HepG2 (cell line): ENCODE results near the gene PRKCG. TPM values are rescaled to one million over a fixed set of nuclear protein-coding genes. Genes with fewer than 3 reads are reported as not detected.

Experiments
- EED ChIP-seq: sonication (generic); formaldehyde crosslinking; IDR thresholded peaks from 2 replicates; pipeline ENCODE4 v1.5.0; 2020; ENCODE audit warnings: mild to moderate bottlenecking, missing genetic modification reagents
- GTF2F1 ChIP-seq: fragments of 150-350 bp; IDR thresholded peaks from 2 replicates; pipeline ENCODE4 v1.6.1; 2014; ENCODE audit warnings: low read length
- KLF16 ChIP-seq, 2 experiments: sonication (generic) in 1 of 2; formaldehyde crosslinking in 1 of 2; IDR thresholded peaks; 2 replicates each; pipeline versions ENCODE4 v1.6.1 to v1.8.0; 2016 to 2023; ENCODE audit warnings: missing genetic modification reagents in 2 of 2, missing compliant biosample characterization in 1 of 2
- KMT2A ChIP-seq: sonication (generic); formaldehyde crosslinking; IDR thresholded peaks from 2 replicates; pipeline ENCODE4 v1.4.0; 2020; ENCODE audit warnings: missing genetic modification reagents
- NCOR1 ChIP-seq: fragments of 200-600 bp; sonication (generic); IDR thresholded peaks from 2 replicates; pipeline ENCODE4 v1.7.0; 2017; ENCODE audit warnings: antibody characterized with exemption, low read length, borderline replicate concordance
- RAD21 ChIP-seq: fragments of 450-650 bp; formaldehyde crosslinking; IDR thresholded peaks from 2 replicates; pipeline ENCODE4 v1.5.0; 2020; ENCODE audit warnings: mild to moderate bottlenecking
- SETDB1 ChIP-seq: sonication (generic); formaldehyde crosslinking; IDR thresholded peaks from 2 replicates; pipeline ENCODE4 v1.5.1; 2020; ENCODE audit warnings: missing genetic modification reagents, mild to moderate bottlenecking, borderline replicate concordance
- SOX6 ChIP-seq, 2 experiments: fragments of 450-650 bp in 1 of 2; sonication (generic) in 1 of 2; formaldehyde crosslinking in 1 of 2; IDR thresholded peaks; 2 replicates each; pipeline versions ENCODE4 v1.4.0 to v1.6.1; 2017 to 2020; ENCODE audit warnings: antibody characterized with exemption in 1 of 2, mild to moderate bottlenecking in 1 of 2, missing genetic modification reagents in 1 of 2
- STAG1 ChIP-seq: sonication (generic); formaldehyde crosslinking; IDR thresholded peaks from 2 replicates; pipeline ENCODE4 v1.4.0; 2020; ENCODE audit warnings: missing genetic modification reagents
- ZBTB42 ChIP-seq: sonication (generic); formaldehyde crosslinking; IDR thresholded peaks from 2 replicates; pipeline ENCODE4 v1.5.0; 2020; ENCODE audit warnings: mild to moderate bottlenecking, missing genetic modification reagents
- ZNF317 ChIP-seq: sonication (generic); formaldehyde crosslinking; IDR thresholded peaks from 2 replicates; pipeline ENCODE4 v1.5.0; 2020; ENCODE audit warnings: mild to moderate bottlenecking, missing genetic modification reagents
- ZNF331 ChIP-seq: sonication (generic); formaldehyde crosslinking; IDR thresholded peaks from 2 replicates; pipeline ENCODE4 v1.4.0; 2020; ENCODE audit warnings: missing genetic modification reagents
- ZNF34 ChIP-seq: sonication (generic); formaldehyde crosslinking; IDR thresholded peaks from 2 replicates; pipeline ENCODE4 v1.4.0; 2020; ENCODE audit warnings: mild to moderate bottlenecking, missing genetic modification reagents, borderline replicate concordance
- ZNF510 ChIP-seq: sonication (generic); formaldehyde crosslinking; IDR thresholded peaks from 2 replicates; pipeline ENCODE4 v1.4.0; 2020; ENCODE audit warnings: low read depth, mild to moderate bottlenecking, missing genetic modification reagents
- ZNF652 ChIP-seq: IDR thresholded peaks from 2 replicates; pipeline ENCODE4 v1.6.1; 2016; ENCODE audit warnings: low read depth, borderline replicate concordance
- ZNF788 ChIP-seq: sonication (generic); formaldehyde crosslinking; IDR thresholded peaks from 2 replicates; pipeline ENCODE4 v1.5.0; 2020; ENCODE audit warnings: mild to moderate bottlenecking, missing genetic modification reagents, borderline replicate concordance
- ZNF790 ChIP-seq: sonication (generic); formaldehyde crosslinking; IDR thresholded peaks from 2 replicates; pipeline ENCODE4 v1.8.0; 2022; ENCODE audit warnings: missing genetic modification reagents, mild to moderate bottlenecking, borderline replicate concordance
- ZSCAN22 ChIP-seq: sonication (generic); formaldehyde crosslinking; IDR thresholded peaks from 2 replicates; pipeline ENCODE4 v1.4.0; 2020; ENCODE audit warnings: mild to moderate bottlenecking, missing genetic modification reagents
- polyA plus RNA-seq, 8 experiments: library from polyadenylated mRNA; depleted of rRNA in 3 of 8; stranded (reverse) in 7 of 8; unstranded in 1 of 8; fragments of >200 nt; fragmentation: Illumina TruSeq in 4 of 8; extraction: Trizol in 4 of 8; gene quantifications; 2 replicates each; pipeline versions ENCODE4 v1.2.1 to v1.2.3, GENCODE V29; 2011 to 2016; ENCODE audit warnings: low read depth in 4 of 8, missing spikeins in 1 of 8, mixed read lengths in 1 of 8; ENCODE audit not compliant: insufficient read depth in 1 of 8
- total RNA-seq, 5 experiments: library from RNA; depleted of rRNA; stranded (reverse); fragments of >200 nt; fragmentation: Illumina TruSeq; extraction: Trizol; gene quantifications; 2 replicates each; pipeline ENCODE4 v1.2.3, GENCODE V29; 2016; ENCODE audit warnings: low read depth in 1 of 5
- TF ChIP-seq, protein P1 (sequence below): sonication (generic); formaldehyde crosslinking; conservative IDR thresholded peaks from 2 replicates; pipeline ENCODE4 v1.4.0; 2020; ENCODE audit warnings: missing genetic modification reagents
- TF ChIP-seq, protein P2 (sequence below): IDR thresholded peaks from 2 replicates; pipeline ENCODE4 v1.6.1; 2016; ENCODE audit warnings: low read depth, borderline replicate concordance
- TF ChIP-seq, protein P3 (sequence below): IDR thresholded peaks from 2 replicates; pipeline ENCODE4 v1.4.0; 2020; ENCODE audit warnings: mild to moderate bottlenecking, missing genetic modification reagents
- TF ChIP-seq, protein P4 (sequence below): sonication (generic); formaldehyde crosslinking; conservative IDR thresholded peaks from 2 replicates; pipeline ENCODE4 v1.8.0; 2022; ENCODE audit warnings: low read depth, missing genetic modification reagents

Gene PRKCG
- total and polyA plus RNA-seq, 2 of the 13 experiments (the other 11 are each of a cell fraction or from before 2014, with no cell fraction given), result 0.02 to 0.03 TPM

DNA sequence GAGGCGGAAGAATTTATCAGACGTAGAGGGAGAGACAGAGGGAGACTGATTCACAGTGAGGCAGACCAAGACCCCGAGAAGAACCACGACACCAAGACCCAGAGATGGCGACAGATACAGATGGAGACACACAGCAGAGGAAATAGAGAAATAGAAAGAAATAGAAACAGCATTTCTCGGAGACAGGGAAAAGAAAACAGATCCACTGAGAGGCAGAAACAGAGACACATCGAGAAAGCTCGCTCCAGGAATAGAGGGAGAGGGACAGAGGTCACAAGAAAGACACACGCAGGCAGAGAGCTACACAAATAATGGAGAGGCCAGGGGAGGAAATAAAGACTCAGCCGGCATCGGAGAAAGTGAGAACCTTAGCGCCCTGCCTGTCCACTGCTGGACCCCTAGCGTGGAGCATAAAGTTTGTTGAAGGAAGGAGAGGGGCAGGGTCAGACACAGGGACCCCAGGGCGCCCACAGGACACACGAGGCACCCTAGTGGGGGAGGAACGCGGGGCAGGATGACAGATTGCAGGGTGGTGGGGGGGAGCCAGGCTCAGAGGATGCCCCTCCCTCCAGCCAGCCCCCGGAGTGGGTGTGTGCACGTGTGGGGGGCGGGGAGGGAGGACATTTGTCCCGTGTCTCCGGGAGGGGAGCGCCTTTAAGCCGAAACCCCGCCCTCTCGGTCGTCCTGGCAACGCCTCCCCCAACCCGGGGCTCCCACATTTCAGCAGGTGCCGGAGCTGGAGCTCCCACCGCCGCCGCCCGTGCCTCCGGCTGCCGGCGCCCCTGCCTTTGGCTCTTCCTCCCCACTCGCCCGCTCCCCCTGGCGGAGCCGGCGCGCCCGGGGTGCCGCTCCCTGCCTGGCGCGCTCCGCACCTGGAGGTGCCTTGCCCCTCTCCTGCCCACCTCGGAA is at the start of gene PRKCG (continued):
- no peak for TF ChIP-seq SOX6 (IDR thresholded peaks at IDR 0.05)
- TF ChIP-seq SOX6 (CRISPR knock-in tag; IDR thresholded peaks at IDR 0.05), result peak; percentile 37; the same call in 1 of the 2 replicates
- TF ChIP-seq GTF2F1, result no peak
- TF ChIP-seq, protein P1, sequence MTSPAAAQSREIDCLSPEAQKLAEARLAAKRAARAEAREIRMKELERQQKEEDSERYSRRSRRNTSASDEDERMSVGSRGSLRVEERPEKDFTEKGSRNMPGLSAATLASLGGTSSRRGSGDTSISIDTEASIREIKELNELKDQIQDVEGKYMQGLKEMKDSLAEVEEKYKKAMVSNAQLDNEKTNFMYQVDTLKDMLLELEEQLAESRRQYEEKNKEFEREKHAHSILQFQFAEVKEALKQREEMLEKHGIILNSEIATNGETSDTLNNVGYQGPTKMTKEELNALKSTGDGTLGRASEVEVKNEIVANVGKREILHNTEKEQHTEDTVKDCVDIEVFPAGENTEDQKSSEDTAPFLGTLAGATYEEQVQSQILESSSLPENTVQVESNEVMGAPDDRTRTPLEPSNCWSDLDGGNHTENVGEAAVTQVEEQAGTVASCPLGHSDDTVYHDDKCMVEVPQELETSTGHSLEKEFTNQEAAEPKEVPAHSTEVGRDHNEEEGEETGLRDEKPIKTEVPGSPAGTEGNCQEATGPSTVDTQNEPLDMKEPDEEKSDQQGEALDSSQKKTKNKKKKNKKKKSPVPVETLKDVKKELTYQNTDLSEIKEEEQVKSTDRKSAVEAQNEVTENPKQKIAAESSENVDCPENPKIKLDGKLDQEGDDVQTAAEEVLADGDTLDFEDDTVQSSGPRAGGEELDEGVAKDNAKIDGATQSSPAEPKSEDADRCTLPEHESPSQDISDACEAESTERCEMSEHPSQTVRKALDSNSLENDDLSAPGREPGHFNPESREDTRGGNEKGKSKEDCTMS (CRISPR knock-in tag), result no peak
- TF ChIP-seq ZNF34 (CRISPR knock-in tag), result no peak
- TF ChIP-seq, protein P2, sequence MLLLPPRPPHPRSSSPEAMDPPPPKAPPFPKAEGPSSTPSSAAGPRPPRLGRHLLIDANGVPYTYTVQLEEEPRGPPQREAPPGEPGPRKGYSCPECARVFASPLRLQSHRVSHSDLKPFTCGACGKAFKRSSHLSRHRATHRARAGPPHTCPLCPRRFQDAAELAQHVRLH (CRISPR knock-in tag), result no peak
- no peak for TF ChIP-seq ZNF652 (CRISPR knock-in tag)
- no peak for TF ChIP-seq EED (CRISPR knock-in tag)
- no peak for TF ChIP-seq ZBTB42 (CRISPR knock-in tag)
- TF ChIP-seq STAG1 (CRISPR knock-in tag), result peak; percentile 69
- TF ChIP-seq, protein P3, sequence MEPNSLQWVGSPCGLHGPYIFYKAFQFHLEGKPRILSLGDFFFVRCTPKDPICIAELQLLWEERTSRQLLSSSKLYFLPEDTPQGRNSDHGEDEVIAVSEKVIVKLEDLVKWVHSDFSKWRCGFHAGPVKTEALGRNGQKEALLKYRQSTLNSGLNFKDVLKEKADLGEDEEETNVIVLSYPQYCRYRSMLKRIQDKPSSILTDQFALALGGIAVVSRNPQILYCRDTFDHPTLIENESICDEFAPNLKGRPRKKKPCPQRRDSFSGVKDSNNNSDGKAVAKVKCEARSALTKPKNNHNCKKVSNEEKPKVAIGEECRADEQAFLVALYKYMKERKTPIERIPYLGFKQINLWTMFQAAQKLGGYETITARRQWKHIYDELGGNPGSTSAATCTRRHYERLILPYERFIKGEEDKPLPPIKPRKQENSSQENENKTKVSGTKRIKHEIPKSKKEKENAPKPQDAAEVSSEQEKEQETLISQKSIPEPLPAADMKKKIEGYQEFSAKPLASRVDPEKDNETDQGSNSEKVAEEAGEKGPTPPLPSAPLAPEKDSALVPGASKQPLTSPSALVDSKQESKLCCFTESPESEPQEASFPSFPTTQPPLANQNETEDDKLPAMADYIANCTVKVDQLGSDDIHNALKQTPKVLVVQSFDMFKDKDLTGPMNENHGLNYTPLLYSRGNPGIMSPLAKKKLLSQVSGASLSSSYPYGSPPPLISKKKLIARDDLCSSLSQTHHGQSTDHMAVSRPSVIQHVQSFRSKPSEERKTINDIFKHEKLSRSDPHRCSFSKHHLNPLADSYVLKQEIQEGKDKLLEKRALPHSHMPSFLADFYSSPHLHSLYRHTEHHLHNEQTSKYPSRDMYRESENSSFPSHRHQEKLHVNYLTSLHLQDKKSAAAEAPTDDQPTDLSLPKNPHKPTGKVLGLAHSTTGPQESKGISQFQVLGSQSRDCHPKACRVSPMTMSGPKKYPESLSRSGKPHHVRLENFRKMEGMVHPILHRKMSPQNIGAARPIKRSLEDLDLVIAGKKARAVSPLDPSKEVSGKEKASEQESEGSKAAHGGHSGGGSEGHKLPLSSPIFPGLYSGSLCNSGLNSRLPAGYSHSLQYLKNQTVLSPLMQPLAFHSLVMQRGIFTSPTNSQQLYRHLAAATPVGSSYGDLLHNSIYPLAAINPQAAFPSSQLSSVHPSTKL (CRISPR knock-in tag), result no peak
- no peak for TF ChIP-seq ZNF510 (CRISPR knock-in tag)
- TF ChIP-seq, protein P4, sequence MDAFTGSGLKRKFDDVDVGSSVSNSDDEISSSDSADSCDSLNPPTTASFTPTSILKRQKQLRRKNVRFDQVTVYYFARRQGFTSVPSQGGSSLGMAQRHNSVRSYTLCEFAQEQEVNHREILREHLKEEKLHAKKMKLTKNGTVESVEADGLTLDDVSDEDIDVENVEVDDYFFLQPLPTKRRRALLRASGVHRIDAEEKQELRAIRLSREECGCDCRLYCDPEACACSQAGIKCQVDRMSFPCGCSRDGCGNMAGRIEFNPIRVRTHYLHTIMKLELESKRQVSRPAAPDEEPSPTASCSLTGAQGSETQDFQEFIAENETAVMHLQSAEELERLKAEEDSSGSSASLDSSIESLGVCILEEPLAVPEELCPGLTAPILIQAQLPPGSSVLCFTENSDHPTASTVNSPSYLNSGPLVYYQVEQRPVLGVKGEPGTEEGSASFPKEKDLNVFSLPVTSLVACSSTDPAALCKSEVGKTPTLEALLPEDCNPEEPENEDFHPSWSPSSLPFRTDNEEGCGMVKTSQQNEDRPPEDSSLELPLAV (CRISPR knock-in tag), result no peak
- no peak for TF ChIP-seq ZNF331 (CRISPR knock-in tag)
- TF ChIP-seq ZSCAN22, result no peak
- no peak for TF ChIP-seq SETDB1 (CRISPR knock-in tag)
- TF ChIP-seq RAD21 (CRISPR knock-in tag), result peak; percentile 88
- TF ChIP-seq NCOR1, result no peak
- no peak for TF ChIP-seq ZNF317 (CRISPR knock-in tag)
- no peak for TF ChIP-seq ZNF790 (CRISPR knock-in tag)
- TF ChIP-seq KMT2A (CRISPR knock-in tag), result no peak
- peak in 1 of 2 experiments; percentile 40; a peak in 1 of 4 replicates for TF ChIP-seq KLF16 (CRISPR knock-in tag; IDR thresholded peaks at IDR 0.05)
- TF ChIP-seq ZNF788 (CRISPR knock-in tag), result no peak; the same call in 1 of the 2 replicates
